ENCODE measurements around the gene KLK2. TPM values are rescaled to one million over a fixed set of nuclear protein-coding genes. Genes with fewer than 3 reads are reported as not detected.

Gene KLK2
- total RNA-seq, 1 donor, result not detected

GRCh38 chr19:50889638-50890037 is 16.4 kb downstream of the KLK2 start:
- Histone ChIP-seq H3K27me3 (ENCODE audit: insufficient read depth, low read length) (no peaks in the 10 kb centered on the region), H2AFZ (ENCODE audit: low read length) (no peak overlapping the region), H3K27ac (ENCODE audit: low read depth, low read length) (no peak overlapping the region), H3K4me3 (ENCODE audit: insufficient read depth, low read length) (no peak overlapping the region), H3K79me2 (ENCODE audit: insufficient read depth, low read length) (no peaks in the 10 kb centered on the region), H3K4me1 (ENCODE audit: insufficient read depth, low read length) (peaks cover 9% of the 10 kb centered on the region), H3K4me2 (ENCODE audit: insufficient read depth, low read length) (no peak overlapping the region), H3K36me3 (ENCODE audit: insufficient read depth, low read length) (no peaks in the 10 kb centered on the region), H3K9me3 (ENCODE audit: low read depth, low read length) (no peaks in the 10 kb centered on the region), H4K20me1 (ENCODE audit: insufficient read depth, low read length) (no peaks in the 10 kb centered on the region)
- no peak for DNase-seq (ENCODE audit: insufficient read length, low spot score, missing footprints)
- no peak for TF ChIP-seq CTCF (IDR thresholded peaks at IDR 0.05; ENCODE audit: extremely low read depth, low read depth, low read length)

GRCh38 chr19:50890422-50891252 is 17.4 kb downstream of the KLK2 start:
- Histone ChIP-seq H2AFZ (ENCODE audit: low read length) (no peak overlapping the region), H3K4me1 (ENCODE audit: insufficient read depth, low read length) (peaks cover 9% of the 10 kb centered on the region), H3K27me3 (ENCODE audit: insufficient read depth, low read length) (no peaks in the 10 kb centered on the region), H3K9me3 (ENCODE audit: low read depth, low read length) (no peaks in the 10 kb centered on the region), H3K4me3 (ENCODE audit: insufficient read depth, low read length) (no peak overlapping the region), H4K20me1 (ENCODE audit: insufficient read depth, low read length) (no peaks in the 10 kb centered on the region), H3K4me2 (ENCODE audit: insufficient read depth, low read length) (no peak overlapping the region), H3K27ac (ENCODE audit: low read depth, low read length) (no peak overlapping the region), H3K79me2 (ENCODE audit: insufficient read depth, low read length) (no peaks in the 10 kb centered on the region), H3K36me3 (ENCODE audit: insufficient read depth, low read length) (no peaks in the 10 kb centered on the region)
- peak; percentile 88 for DNase-seq (ENCODE audit: insufficient read length, low spot score, missing footprints)
- no peak for TF ChIP-seq CTCF (IDR thresholded peaks at IDR 0.05; ENCODE audit: extremely low read depth, low read depth, low read length)

GRCh38 chr19:50891253-50891625 is 18.0 kb downstream of the KLK2 start:
- no peaks in the 10 kb centered on the region for H4K20me1 ChIP-seq (ENCODE audit: insufficient read depth, low read length)
- no peak overlapping the region for H3K4me3 ChIP-seq (ENCODE audit: insufficient read depth, low read length)
- no peak overlapping the region for H2AFZ ChIP-seq (ENCODE audit: low read length)
- H3K36me3 ChIP-seq (ENCODE audit: insufficient read depth, low read length), result no peaks in the 10 kb centered on the region
- H3K27me3 ChIP-seq (ENCODE audit: insufficient read depth, low read length), result no peaks in the 10 kb centered on the region
- H3K9me3 ChIP-seq (ENCODE audit: low read depth, low read length), result no peaks in the 10 kb centered on the region
- no peaks in the 10 kb centered on the region for H3K79me2 ChIP-seq (ENCODE audit: insufficient read depth, low read length)
- no peak for DNase-seq (ENCODE audit: insufficient read length, low spot score, missing footprints)
- no peak for TF ChIP-seq CTCF (IDR thresholded peaks at IDR 0.05; ENCODE audit: extremely low read depth, low read depth, low read length)
- H3K4me1 ChIP-seq (ENCODE audit: insufficient read depth, low read length), result peaks cover 9% of the 10 kb centered on the region
- H3K4me2 ChIP-seq (ENCODE audit: insufficient read depth, low read length), result no peak overlapping the region
- H3K27ac ChIP-seq (ENCODE audit: low read depth, low read length), result no peak overlapping the region

- H3K4me3 ChIP-seq (ENCODE audit: insufficient read depth, low read length), result no peak overlapping the region
- TF ChIP-seq CTCF (IDR thresholded peaks at IDR 0.05; ENCODE audit: extremely low read depth, low read depth, low read length), result no peak
- no peak overlapping the region for H3K27ac ChIP-seq (ENCODE audit: low read depth, low read length)
- no peaks in the 10 kb centered on the region for H3K79me2 ChIP-seq (ENCODE audit: insufficient read depth, low read length)
- H3K4me1 ChIP-seq (ENCODE audit: insufficient read depth, low read length), result peaks cover 9% of the 10 kb centered on the region
- no peaks in the 10 kb centered on the region for H3K36me3 ChIP-seq (ENCODE audit: insufficient read depth, low read length)
- H4K20me1 ChIP-seq (ENCODE audit: insufficient read depth, low read length), result no peaks in the 10 kb centered on the region
- no peaks in the 10 kb centered on the region for H3K9me3 ChIP-seq (ENCODE audit: low read depth, low read length)
- no peaks in the 10 kb centered on the region for H3K27me3 ChIP-seq (ENCODE audit: insufficient read depth, low read length)
- no peak overlapping the region for H2AFZ ChIP-seq (ENCODE audit: low read length)
- no peak for DNase-seq (ENCODE audit: insufficient read length, low spot score, missing footprints)
- no peak overlapping the region for H3K4me2 ChIP-seq (ENCODE audit: insufficient read depth, low read length)
These were observed 20.0 kb downstream of the KLK2 start for GRCh38 chr19:50893047-50893736.
